Peyer's patch (tissue), 4 donors: ENCODE results near the gene KRT7. TPM values are rescaled to one million over a fixed set of nuclear protein-coding genes. Genes with fewer than 3 reads are reported as not detected.
A peak's percentile ranks its signal among the peaks of the same experiment; 100 is the strongest.

Experiments used
- DNase-seq, 3 donors: peaks; one replicate each; pipeline ENCODE4 v3.0.0-alpha.2; 2017 to 2019
- H3K27ac ChIP-seq, 4 donors: fragments of 200-600 bp; sonication (generic); one replicate each; pipeline ENCODE4 v1.5.1; 2016 to 2019
- H3K27me3 ChIP-seq, 2 donors: fragments of 200-600 bp; sonication (generic); one replicate each; pipeline ENCODE4 v1.5.1; 2019
- H3K36me3 ChIP-seq, 3 donors: fragments of 200-600 bp; sonication (generic); one replicate each; pipeline ENCODE4 v1.5.1; 2016 to 2019
- H3K4me1 ChIP-seq, 4 donors: fragments of 200-600 bp; sonication (generic); one replicate each; pipeline ENCODE4 v1.5.1; 2016 to 2019
- H3K4me3 ChIP-seq, 4 donors: fragments of 200-600 bp; sonication (generic); 1 replicate in 3 of 4; 2 replicates in 1 of 4; pipeline ENCODE4 v1.5.1; 2016 to 2019; ENCODE audit warnings: mild to moderate bottlenecking in 1 of 4
- H3K9me3 ChIP-seq, 4 donors: fragments of 200-600 bp; sonication (generic); one replicate each; pipeline ENCODE4 v1.5.1; 2016 to 2019; ENCODE audit warnings: mild to moderate bottlenecking in 1 of 4
- CTCF ChIP-seq, 6 experiments: fragments of 450-650 bp in 4 of 6; fragments of 200-600 bp in 2 of 6; sonication (generic) in 1 of 6; IDR thresholded peaks; one replicate each; pipeline ENCODE4 v1.5.1; 2017 to 2019; ENCODE audit warnings: antibody characterized with exemption in 6 of 6, mild to moderate bottlenecking in 3 of 6, moderate library complexity in 1 of 6
- POLR2A ChIP-seq, 2 donors: fragments of 450-650 bp; IDR thresholded peaks; one replicate each; pipeline ENCODE4 v1.5.1; 2017; ENCODE audit warnings: antibody characterized with exemption in 2 of 2, mild to moderate bottlenecking in 2 of 2, moderate library complexity in 2 of 2
- total RNA-seq, 4 donors: library from RNA; depleted of rRNA; stranded (reverse); fragments of >200 nt; gene quantifications; one replicate each; pipeline ENCODE4 v1.1.0, GENCODE V29; 2016

The KRT7 gene
- total RNA-seq = 1 to 10 TPM in 1 of 4 donors, under 1 TPM in 1, not detected in 2; 0.67 to 1.2 TPM

GRCh38 chr12:52232674-52233461, at the start of gene KRT7:
Gene KRT7 (plus strand): TSS chr12:52233243. CDS start chr12:52233297, 54 bp downstream.
- H3K4me3 ChIP-seq = peak within 1 kb of the TSS in 1 of 4 donors; percentile 17
- H3K4me1 ChIP-seq = peaks cover 0 to 20% (median 0%) of the 10 kb centered on the region in 4 donors
- H3K9me3 ChIP-seq = no peaks in the 10 kb centered on the region
- H3K27me3 ChIP-seq = peaks cover 0 to 6% of the 10 kb centered on the region in 2 donors
- H3K36me3 ChIP-seq = no peaks in the 10 kb centered on the region
- DNase-seq = no peak
- TF ChIP-seq CTCF (IDR thresholded peaks at IDR 0.05) (no peak), POLR2A (IDR thresholded peaks at IDR 0.05) (no peak)
- no peak within 1 kb of the TSS for H3K27ac ChIP-seq

GRCh38 chr12:52183544-52183910, 49.5 kb upstream of the KRT7 start:
- H3K4me3 ChIP-seq = no peak overlapping the region
- H3K4me1 ChIP-seq = no peaks in the 10 kb centered on the region
- DNase-seq = no peak
- H3K9me3 ChIP-seq = no peaks in the 10 kb centered on the region
- no peak for TF ChIP-seq CTCF (IDR thresholded peaks at IDR 0.05)
- TF ChIP-seq POLR2A (IDR thresholded peaks at IDR 0.05) = no peak
- no peaks in the 10 kb centered on the region for H3K36me3 ChIP-seq
- H3K27ac ChIP-seq = no peak overlapping the region
- H3K27me3 ChIP-seq = no peaks in the 10 kb centered on the region

GRCh38 chr12:52183971-52184370, 49.1 kb upstream of the KRT7 start:
- no peak for DNase-seq
- Histone ChIP-seq H3K9me3 (no peaks in the 10 kb centered on the region), H3K36me3 (no peaks in the 10 kb centered on the region), H3K27ac (no peak overlapping the region), H3K4me3 (no peak overlapping the region), H3K27me3 (no peaks in the 10 kb centered on the region), H3K4me1 (no peaks in the 10 kb centered on the region)
- TF ChIP-seq POLR2A (IDR thresholded peaks at IDR 0.05) = no peak
- no peak for TF ChIP-seq CTCF (IDR thresholded peaks at IDR 0.05)

GRCh38 chr12:52184813-52185212, 48.2 kb upstream of the KRT7 start:
- no peak for DNase-seq
- Histone ChIP-seq H3K27ac (no peak overlapping the region), H3K36me3 (no peaks in the 10 kb centered on the region), H3K27me3 (no peaks in the 10 kb centered on the region), H3K4me3 (no peak overlapping the region), H3K9me3 (no peaks in the 10 kb centered on the region), H3K4me1 (no peaks in the 10 kb centered on the region)
- TF ChIP-seq POLR2A (IDR thresholded peaks at IDR 0.05) (no peak), CTCF (IDR thresholded peaks at IDR 0.05) (no peak)

GRCh38 chr12:52185400-52185967, 47.6 kb upstream of the KRT7 start:
- no peaks in the 10 kb centered on the region for H3K4me1 ChIP-seq
- H3K9me3 ChIP-seq = no peaks in the 10 kb centered on the region
- H3K27ac ChIP-seq = no peak overlapping the region
- DNase-seq = no peak
- no peak overlapping the region for H3K4me3 ChIP-seq
- H3K27me3 ChIP-seq = no peaks in the 10 kb centered on the region
- no peaks in the 10 kb centered on the region for H3K36me3 ChIP-seq
- TF ChIP-seq POLR2A (IDR thresholded peaks at IDR 0.05) (no peak), CTCF (IDR thresholded peaks at IDR 0.05) (no peak)
